Prostate gland (tissue), 2 donors: Measurements from ENCODE around the gene ATXN2.

Source experiments
- POLR2A ChIP-seq: fragments of 450-650 bp; IDR thresholded peaks from one replicate; pipeline ENCODE4 v1.6.1; 2016; ENCODE audit warnings: antibody characterized with exemption, mild to moderate bottlenecking
- POLR2AphosphoS5 ChIP-seq: sonication (generic); formaldehyde crosslinking; IDR thresholded peaks from one replicate; pipeline ENCODE4 v1.6.1; 2017; ENCODE audit warnings: antibody characterized with exemption
- TF ChIP-seq, protein P1 (sequence below), 4 experiments: fragments of 200-600 bp in 2 of 4; fragments of 450-650 bp in 2 of 4; sonication (generic) in 2 of 4; IDR thresholded peaks; 1 replicate in 3 of 4; 2 replicates in 1 of 4; pipeline ENCODE4 v1.5.1; 2016 to 2019; ENCODE audit warnings: antibody characterized with exemption in 4 of 4, mild to moderate bottlenecking in 2 of 4, moderate library complexity in 2 of 4

DNA sequence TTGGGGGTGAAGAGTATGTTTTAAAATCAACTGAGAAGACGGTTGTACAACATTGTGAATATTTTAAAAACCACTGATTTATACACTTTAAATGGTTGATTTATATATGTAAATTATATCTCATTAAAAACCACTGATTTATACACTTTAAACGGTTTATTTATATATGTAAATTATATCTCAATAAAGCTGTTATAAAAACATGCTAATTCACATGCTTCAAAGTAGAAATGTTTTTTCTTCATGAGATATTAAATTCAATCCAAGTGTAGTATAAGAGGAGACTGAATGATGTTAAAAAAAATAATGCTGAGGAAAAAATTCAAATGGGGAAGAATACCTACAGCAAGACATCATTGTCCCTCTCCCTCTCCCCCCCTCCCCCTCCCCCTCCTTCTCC, 92.9 kb downstream of the ATXN2 start:
- TF ChIP-seq, protein P1, sequence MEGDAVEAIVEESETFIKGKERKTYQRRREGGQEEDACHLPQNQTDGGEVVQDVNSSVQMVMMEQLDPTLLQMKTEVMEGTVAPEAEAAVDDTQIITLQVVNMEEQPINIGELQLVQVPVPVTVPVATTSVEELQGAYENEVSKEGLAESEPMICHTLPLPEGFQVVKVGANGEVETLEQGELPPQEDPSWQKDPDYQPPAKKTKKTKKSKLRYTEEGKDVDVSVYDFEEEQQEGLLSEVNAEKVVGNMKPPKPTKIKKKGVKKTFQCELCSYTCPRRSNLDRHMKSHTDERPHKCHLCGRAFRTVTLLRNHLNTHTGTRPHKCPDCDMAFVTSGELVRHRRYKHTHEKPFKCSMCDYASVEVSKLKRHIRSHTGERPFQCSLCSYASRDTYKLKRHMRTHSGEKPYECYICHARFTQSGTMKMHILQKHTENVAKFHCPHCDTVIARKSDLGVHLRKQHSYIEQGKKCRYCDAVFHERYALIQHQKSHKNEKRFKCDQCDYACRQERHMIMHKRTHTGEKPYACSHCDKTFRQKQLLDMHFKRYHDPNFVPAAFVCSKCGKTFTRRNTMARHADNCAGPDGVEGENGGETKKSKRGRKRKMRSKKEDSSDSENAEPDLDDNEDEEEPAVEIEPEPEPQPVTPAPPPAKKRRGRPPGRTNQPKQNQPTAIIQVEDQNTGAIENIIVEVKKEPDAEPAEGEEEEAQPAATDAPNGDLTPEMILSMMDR (IDR thresholded peaks at IDR 0.05), result no peak
- no peak for TF ChIP-seq POLR2A
- TF ChIP-seq POLR2AphosphoS5, result no peak
